Neural cell (in vitro differentiated cells): Measurements from ENCODE around the gene TUBA3D.

Experiments
- POLR2AphosphoS5 ChIP-seq: IDR thresholded peaks from 2 replicates; pipeline ENCODE4 v1.6.1; 2012
- TF ChIP-seq, protein P1 (sequence below): fragments of 450-650 bp; IDR thresholded peaks from 2 replicates; pipeline ENCODE4 v1.5.1; 2014; ENCODE audit warnings: antibody characterized with exemption, mild to moderate bottlenecking, moderate library complexity; ENCODE audit not compliant: poor library complexity, severe bottlenecking

- TF ChIP-seq, protein P1, sequence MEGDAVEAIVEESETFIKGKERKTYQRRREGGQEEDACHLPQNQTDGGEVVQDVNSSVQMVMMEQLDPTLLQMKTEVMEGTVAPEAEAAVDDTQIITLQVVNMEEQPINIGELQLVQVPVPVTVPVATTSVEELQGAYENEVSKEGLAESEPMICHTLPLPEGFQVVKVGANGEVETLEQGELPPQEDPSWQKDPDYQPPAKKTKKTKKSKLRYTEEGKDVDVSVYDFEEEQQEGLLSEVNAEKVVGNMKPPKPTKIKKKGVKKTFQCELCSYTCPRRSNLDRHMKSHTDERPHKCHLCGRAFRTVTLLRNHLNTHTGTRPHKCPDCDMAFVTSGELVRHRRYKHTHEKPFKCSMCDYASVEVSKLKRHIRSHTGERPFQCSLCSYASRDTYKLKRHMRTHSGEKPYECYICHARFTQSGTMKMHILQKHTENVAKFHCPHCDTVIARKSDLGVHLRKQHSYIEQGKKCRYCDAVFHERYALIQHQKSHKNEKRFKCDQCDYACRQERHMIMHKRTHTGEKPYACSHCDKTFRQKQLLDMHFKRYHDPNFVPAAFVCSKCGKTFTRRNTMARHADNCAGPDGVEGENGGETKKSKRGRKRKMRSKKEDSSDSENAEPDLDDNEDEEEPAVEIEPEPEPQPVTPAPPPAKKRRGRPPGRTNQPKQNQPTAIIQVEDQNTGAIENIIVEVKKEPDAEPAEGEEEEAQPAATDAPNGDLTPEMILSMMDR: no peak
- no peak for TF ChIP-seq POLR2AphosphoS5
These were observed 12.6 kb downstream of the TUBA3D start for GRCh38 chr2:131488306-131489205.
